HepG2 (cell line): Measurements from ENCODE around the gene MYRFL. TPM values are rescaled to one million over a fixed set of nuclear protein-coding genes. Genes with fewer than 3 reads are reported as not detected.

Experiments
- ATAC-seq: fragments of 200-7000 bp; cut with Tn5 transposase; 3 replicates; pipeline ENCODE4 v1.9.1; 2020; ENCODE audit warnings: mild to moderate bottlenecking, moderate library complexity
- BruUV-seq: library from RNA; stranded (reverse); fragments of 400-500 nt; replicated peaks from 2 replicates; lab custom pipeline; 2021; lab: Mats Ljungman, UMichigan
- CTCF ChIA-PET: fragments of 300-600 bp; formaldehyde crosslinking; extraction: SDS; loops from one replicate; lab custom pipeline; 2021; ENCODE audit warnings: low total read pairs, inconsistent platforms, low intra/inter-chr PET ratio; lab: Yijun Ruan, JAX
- POLR2A ChIA-PET: fragments of 350-600 bp; sonication (Branson Sonifier 250); formaldehyde crosslinking; loops from one replicate; lab custom pipeline; 2020; ENCODE audit warnings: antibody characterized with exemption, inconsistent platforms; lab: Yijun Ruan, JAX
- DNase-seq: peaks from one replicate; pipeline ENCODE4 v3.0.0-alpha.2; 2015; ENCODE audit warnings: low spot score
- FAIRE-seq: peaks from 3 replicates; lab custom pipeline; 2011; peaks lifted over from hg19 to GRCh38; lab: Jason Lieb, UNC
- H2AFZ ChIP-seq: one replicate; pipeline ENCODE4 v1.6.1; 2011; ENCODE audit warnings: low read length, inconsistent platforms
- H3K27ac ChIP-seq: fragments of 300-600 bp; 3 replicates; pipeline ENCODE4 v1.8.0; 2011; ENCODE audit warnings: mixed run types, mild to moderate bottlenecking, mixed read lengths, low read length, inconsistent platforms; ENCODE audit not compliant: insufficient read depth; ENCODE audit errors: extremely low read length
- H3K27me3 ChIP-seq, 2 experiments: fragments of 200-600 bp in 1 of 2; 2 replicates in 1 of 2; 3 replicates in 1 of 2; pipeline versions ENCODE4 v1.6.0 to v1.8.0; 2011; ENCODE audit warnings: low read length in 2 of 2, mild to moderate bottlenecking in 2 of 2, moderate library complexity in 2 of 2, inconsistent platforms in 1 of 2; ENCODE audit not compliant: insufficient read depth in 2 of 2, control insufficient read depth in 1 of 2
- H3K36me3 ChIP-seq, 2 experiments: fragments of 200-600 bp in 1 of 2; replicated peaks in 1 of 2; 2 replicates in 1 of 2; 3 replicates in 1 of 2; pipeline versions ENCODE4 v1.5.1 to v1.8.0; 2011; ENCODE audit warnings: low read length in 2 of 2, inconsistent platforms in 1 of 2; ENCODE audit not compliant: insufficient read depth in 2 of 2, control insufficient read depth in 1 of 2
- H3K4me1 ChIP-seq: 2 replicates; pipeline ENCODE4 v1.5.1; 2012; ENCODE audit warnings: low read length, inconsistent platforms; ENCODE audit not compliant: insufficient read depth
- H3K4me2 ChIP-seq: 2 replicates; pipeline ENCODE4 v1.6.0; 2011; ENCODE audit warnings: low read depth, low read length, inconsistent platforms
- H3K4me3 ChIP-seq, 3 experiments: fragments of 200-600 bp in 1 of 3; sonication (generic), shearing (Covaris generic) in 1 of 3; replicated peaks in 1 of 3; 2 replicates each; pipeline ENCODE4 v1.5.1; 2011 to 2016; ENCODE audit warnings: low read length in 3 of 3, inconsistent platforms in 2 of 3, low read depth in 2 of 3, mild to moderate bottlenecking in 2 of 3, control low read depth in 1 of 3, mixed read lengths in 1 of 3; ENCODE audit not compliant: insufficient read depth in 1 of 3
- H3K79me2 ChIP-seq: one replicate; pipeline ENCODE4 v1.6.1; 2011; ENCODE audit warnings: low read length, inconsistent platforms; ENCODE audit not compliant: insufficient read depth
- H3K9ac ChIP-seq: 2 replicates; pipeline ENCODE4 v1.6.0; 2011; ENCODE audit warnings: mild to moderate bottlenecking, low read depth, low read length, inconsistent platforms; ENCODE audit not compliant: insufficient read depth
- H3K9me3 ChIP-seq: 2 replicates; pipeline ENCODE4 v1.5.1; 2012; ENCODE audit warnings: mild to moderate bottlenecking, low read length
- H4K20me1 ChIP-seq: 2 replicates; pipeline ENCODE4 v1.6.0; 2011; ENCODE audit warnings: inconsistent platforms, mild to moderate bottlenecking, low read length, moderate library complexity; ENCODE audit not compliant: insufficient read depth
- EP300 ChIP-seq, 3 experiments: sonication (generic) in 1 of 3; formaldehyde crosslinking in 1 of 3; IDR thresholded peaks; 2 replicates each; pipeline versions ENCODE4 v1.5.1 to v1.6.1; 2011 to 2020; ENCODE audit warnings: low read depth in 2 of 3, low read length in 2 of 3, borderline replicate concordance in 1 of 3, improper control_type of control experiment in 1 of 3, mild to moderate bottlenecking in 1 of 3, missing genetic modification reagents in 1 of 3, moderate library complexity in 1 of 3
- FOXC1 ChIP-seq: sonication (generic); formaldehyde crosslinking; IDR thresholded peaks from 2 replicates; pipeline ENCODE4 v1.8.0; 2022; ENCODE audit warnings: mild to moderate bottlenecking, missing genetic modification reagents, borderline replicate concordance
- GLI4 ChIP-seq: sonication (generic); formaldehyde crosslinking; IDR thresholded peaks from 2 replicates; pipeline ENCODE4 v1.5.1; 2020; ENCODE audit warnings: missing genetic modification reagents, mild to moderate bottlenecking, moderate library complexity, borderline replicate concordance
- HOXA9 ChIP-seq: sonication (generic); formaldehyde crosslinking; IDR thresholded peaks from 2 replicates; pipeline ENCODE4 v1.8.1; 2022; ENCODE audit warnings: missing genetic modification reagents, mild to moderate bottlenecking, moderate library complexity, borderline replicate concordance
- NR2F1 ChIP-seq, 2 experiments: fragments of 450-650 bp in 1 of 2; formaldehyde crosslinking in 1 of 2; IDR thresholded peaks; 2 replicates each; pipeline versions ENCODE4 v1.5.0 to v1.6.1; 2016 to 2020; ENCODE audit warnings: mild to moderate bottlenecking in 1 of 2, missing compliant biosample characterization in 1 of 2, missing genetic modification reagents in 1 of 2, moderate library complexity in 1 of 2
- PAF1 ChIP-seq: IDR thresholded peaks from 2 replicates; pipeline ENCODE4 v1.6.1; 2016; ENCODE audit warnings: missing genetic modification reagents, missing compliant biosample characterization
- POLR2A ChIP-seq, 2 experiments: IDR thresholded peaks; 2 replicates each; pipeline ENCODE4 v1.6.1; 2011; ENCODE audit warnings: low read depth in 2 of 2, low read length in 2 of 2, mild to moderate bottlenecking in 1 of 2, moderate library complexity in 1 of 2; ENCODE audit not compliant: insufficient read depth in 1 of 2
- SRF ChIP-seq: IDR thresholded peaks from 2 replicates; pipeline ENCODE4 v1.6.1; 2011; ENCODE audit warnings: mild to moderate bottlenecking, low read depth, low read length, moderate library complexity
- TARDBP ChIP-seq: sonication (generic); formaldehyde crosslinking; IDR thresholded peaks from 2 replicates; pipeline ENCODE4 v1.8.0; 2022; ENCODE audit warnings: mild to moderate bottlenecking, missing genetic modification reagents
- ZBTB8A ChIP-seq: sonication (generic); formaldehyde crosslinking; IDR thresholded peaks from 2 replicates; pipeline ENCODE4 v1.4.0; 2020; ENCODE audit warnings: mild to moderate bottlenecking, low read depth, missing genetic modification reagents, borderline replicate concordance
- ZIK1 ChIP-seq: sonication (generic); formaldehyde crosslinking; IDR thresholded peaks from 2 replicates; pipeline ENCODE4 v1.5.0; 2020; ENCODE audit warnings: mild to moderate bottlenecking, low read depth, missing genetic modification reagents, borderline replicate concordance
- ZNF331 ChIP-seq: sonication (generic); formaldehyde crosslinking; IDR thresholded peaks from 2 replicates; pipeline ENCODE4 v1.4.0; 2020; ENCODE audit warnings: missing genetic modification reagents
- ZNF747 ChIP-seq: sonication (generic); formaldehyde crosslinking; IDR thresholded peaks from 2 replicates; pipeline ENCODE4 v1.8.1; 2023; ENCODE audit warnings: missing genetic modification reagents, mild to moderate bottlenecking, borderline replicate concordance
- ZNF777 ChIP-seq: sonication (generic); formaldehyde crosslinking; IDR thresholded peaks from 2 replicates; pipeline ENCODE4 v1.4.0; 2020; ENCODE audit warnings: missing genetic modification reagents
- ZNF878 ChIP-seq: sonication (generic); formaldehyde crosslinking; IDR thresholded peaks from 2 replicates; pipeline ENCODE4 v1.8.1; 2023; ENCODE audit warnings: mild to moderate bottlenecking, missing genetic modification reagents, moderate library complexity
- WGBS: methylation state at CpG from one replicate; pipeline ENCODE4 v1.1.6; 2017; ENCODE audit warnings: low lambda C conversion rate; 5-methylcytosine and 5-hydroxymethylcytosine counted together
- in situ Hi-C: cut with HindIII; loops from 2 replicates; pipeline ENCODE4 v1.10.0; 2017; ENCODE audit warnings: low pct_unique_long_range_greater_than_20kb; ENCODE audit not compliant: extremely low pct_ligation_motif_present
- intact Hi-C: fragments of 100-400 bp; cut with micrococcal nuclease; formaldehyde crosslinking; loops from one replicate; pipeline ENCODE4 v1.10.0; 2022; ENCODE audit not compliant: unreplicated experiment
- polyA plus RNA-seq, 8 experiments: library from polyadenylated mRNA; depleted of rRNA in 3 of 8; stranded (reverse) in 7 of 8; unstranded in 1 of 8; fragments of >200 nt; fragmentation: Illumina TruSeq in 4 of 8; extraction: Trizol in 4 of 8; gene quantifications; 2 replicates each; pipeline versions ENCODE4 v1.2.1 to v1.2.3, GENCODE V29; 2011 to 2016; ENCODE audit warnings: low read depth in 4 of 8, missing spikeins in 1 of 8, mixed read lengths in 1 of 8; ENCODE audit not compliant: insufficient read depth in 1 of 8
- total RNA-seq, 5 experiments: library from RNA; depleted of rRNA; stranded (reverse); fragments of >200 nt; fragmentation: Illumina TruSeq; extraction: Trizol; gene quantifications; 2 replicates each; pipeline ENCODE4 v1.2.3, GENCODE V29; 2016; ENCODE audit warnings: low read depth in 1 of 5
- TF ChIP-seq, protein P1 (sequence below): sonication (generic); formaldehyde crosslinking; conservative IDR thresholded peaks from 2 replicates; pipeline ENCODE4 v1.8.0; 2022; ENCODE audit warnings: missing genetic modification reagents
- TF ChIP-seq, protein P2 (sequence below): sonication (generic); formaldehyde crosslinking; IDR thresholded peaks from 2 replicates; pipeline ENCODE4 v1.4.0; 2020; ENCODE audit warnings: missing genetic modification reagents

Gene MYRFL
- total and polyA plus RNA-seq, 2 of the 13 experiments (the other 11 are each of a cell fraction or from before 2014, with no cell fraction given) = 0.09 to 0.11 TPM

DNA sequence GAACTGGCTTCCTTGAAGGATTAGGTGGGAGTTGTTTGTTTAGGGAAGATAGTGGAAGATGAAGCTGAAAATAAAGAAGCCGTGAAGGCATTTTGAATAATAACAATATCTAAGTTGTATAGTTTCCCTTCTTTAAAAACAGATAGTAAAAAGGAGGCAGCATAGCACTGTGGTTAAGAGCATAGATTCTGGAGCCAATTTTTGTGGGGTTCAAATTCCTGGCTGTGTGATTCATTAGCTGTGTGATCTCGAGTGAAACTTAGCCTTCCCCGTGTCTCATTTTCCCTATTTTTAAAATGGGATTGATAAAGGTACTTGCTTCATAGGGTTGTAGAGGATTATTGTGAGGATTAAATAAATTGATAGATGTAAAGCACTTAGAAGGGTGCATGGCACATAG, 104.5 kb downstream of the MYRFL start:
- no peak overlapping the region for H3K4me3 ChIP-seq
- DNase-seq (no peak), ATAC-seq (no peak), FAIRE-seq (no peak)
- no peak overlapping the region for H3K9ac ChIP-seq
- H3K79me2 ChIP-seq = no peaks in the 10 kb centered on the region
- TF ChIP-seq TARDBP (CRISPR knock-in tag) = no peak
- no peak for TF ChIP-seq SRF
- TF ChIP-seq, protein P1, sequence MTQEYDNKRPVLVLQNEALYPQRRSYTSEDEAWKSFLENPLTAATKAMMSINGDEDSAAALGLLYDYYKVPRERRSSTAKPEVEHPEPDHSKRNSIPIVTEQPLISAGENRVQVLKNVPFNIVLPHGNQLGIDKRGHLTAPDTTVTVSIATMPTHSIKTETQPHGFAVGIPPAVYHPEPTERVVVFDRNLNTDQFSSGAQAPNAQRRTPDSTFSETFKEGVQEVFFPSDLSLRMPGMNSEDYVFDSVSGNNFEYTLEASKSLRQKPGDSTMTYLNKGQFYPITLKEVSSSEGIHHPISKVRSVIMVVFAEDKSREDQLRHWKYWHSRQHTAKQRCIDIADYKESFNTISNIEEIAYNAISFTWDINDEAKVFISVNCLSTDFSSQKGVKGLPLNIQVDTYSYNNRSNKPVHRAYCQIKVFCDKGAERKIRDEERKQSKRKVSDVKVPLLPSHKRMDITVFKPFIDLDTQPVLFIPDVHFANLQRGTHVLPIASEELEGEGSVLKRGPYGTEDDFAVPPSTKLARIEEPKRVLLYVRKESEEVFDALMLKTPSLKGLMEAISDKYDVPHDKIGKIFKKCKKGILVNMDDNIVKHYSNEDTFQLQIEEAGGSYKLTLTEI (CRISPR knock-in tag) = no peak
- TF ChIP-seq ZBTB8A (CRISPR knock-in tag) = no peak
- H3K4me1 ChIP-seq = peaks cover 10% of the 10 kb centered on the region
- ChIA-PET CTCF (no interaction called here), POLR2A (no interaction called here)
- WGBS = 4% methylated on average over 3 of the region's 3 CpGs
- intact Hi-C loops (no loop called here), in situ Hi-C loops (no loop called here)
- BruUV-seq = no TSS peak
- no peaks in the 10 kb centered on the region for H3K9me3 ChIP-seq
- H2AFZ ChIP-seq = no peak overlapping the region
- H4K20me1 ChIP-seq = no peaks in the 10 kb centered on the region
- no peaks in the 10 kb centered on the region for H3K36me3 ChIP-seq
- no peak overlapping the region for H3K4me2 ChIP-seq
- H3K27me3 ChIP-seq = peaks cover 0 to 16% of the 10 kb centered on the region in 2 experiments; a peak in 3 of 5 replicates
- no peak overlapping the region for H3K27ac ChIP-seq

DNA sequence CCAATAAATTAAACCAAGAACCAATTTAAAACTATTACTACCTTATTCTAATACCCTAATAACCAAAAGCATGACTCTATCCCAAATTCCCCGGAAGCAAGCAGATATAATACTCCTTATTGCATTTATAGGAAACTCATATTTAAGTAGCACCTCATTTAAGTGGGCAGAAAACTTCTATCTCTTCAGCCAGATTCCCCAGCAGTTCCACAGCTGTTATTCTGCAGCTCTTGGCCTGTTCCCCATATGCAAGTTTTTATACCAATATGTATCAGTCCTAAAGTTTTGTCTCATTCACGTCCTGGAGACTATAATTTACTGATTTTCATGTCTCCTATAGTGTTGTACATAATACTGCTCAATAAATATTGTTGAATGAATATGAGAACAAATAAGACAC, 106.5 kb downstream of the MYRFL start:
- peaks cover 0 to 16% of the 10 kb centered on the region in 2 experiments; a peak in 4 of 5 replicates for H3K27me3 ChIP-seq
- no TSS peak for BruUV-seq
- no peaks in the 10 kb centered on the region for H3K4me1 ChIP-seq
- 3% methylated on average over 2 of the region's 2 CpGs for WGBS
- intact Hi-C loops (no loop called here), in situ Hi-C loops (no loop called here)
- no peak overlapping the region for H3K4me3 ChIP-seq
- FAIRE-seq (no peak), DNase-seq (no peak), ATAC-seq (no peak)
- no peak overlapping the region for H3K27ac ChIP-seq
- H3K9me3 ChIP-seq = no peaks in the 10 kb centered on the region
- no peaks in the 10 kb centered on the region for H3K36me3 ChIP-seq
- CTCF ChIA-PET = no interaction called here
- no peak overlapping the region for H2AFZ ChIP-seq
- no peak overlapping the region for H3K4me2 ChIP-seq
- POLR2A ChIA-PET = no interaction called here
- H3K79me2 ChIP-seq = no peaks in the 10 kb centered on the region
- no peak overlapping the region for H3K9ac ChIP-seq
- H4K20me1 ChIP-seq = no peaks in the 10 kb centered on the region
- no peak for TF ChIP-seq HOXA9 (CRISPR knock-in tag)
- no peak for TF ChIP-seq GLI4 (CRISPR knock-in tag)
- no peak for TF ChIP-seq EP300 (IDR thresholded peaks at IDR 0.05; ENCODE audit: low read depth in 2 of 2, low read length in 2 of 2)
- TF ChIP-seq EP300 (CRISPR knock-in tag; IDR thresholded peaks at IDR 0.05; ENCODE audit: borderline replicate concordance) = no peak
- TF ChIP-seq, protein P2, sequence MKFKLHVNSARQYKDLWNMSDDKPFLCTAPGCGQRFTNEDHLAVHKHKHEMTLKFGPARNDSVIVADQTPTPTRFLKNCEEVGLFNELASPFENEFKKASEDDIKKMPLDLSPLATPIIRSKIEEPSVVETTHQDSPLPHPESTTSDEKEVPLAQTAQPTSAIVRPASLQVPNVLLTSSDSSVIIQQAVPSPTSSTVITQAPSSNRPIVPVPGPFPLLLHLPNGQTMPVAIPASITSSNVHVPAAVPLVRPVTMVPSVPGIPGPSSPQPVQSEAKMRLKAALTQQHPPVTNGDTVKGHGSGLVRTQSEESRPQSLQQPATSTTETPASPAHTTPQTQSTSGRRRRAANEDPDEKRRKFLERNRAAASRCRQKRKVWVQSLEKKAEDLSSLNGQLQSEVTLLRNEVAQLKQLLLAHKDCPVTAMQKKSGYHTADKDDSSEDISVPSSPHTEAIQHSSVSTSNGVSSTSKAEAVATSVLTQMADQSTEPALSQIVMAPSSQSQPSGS (CRISPR knock-in tag) = no peak
- no peak for TF ChIP-seq ZNF331
- no peak for TF ChIP-seq FOXC1 (CRISPR knock-in tag)
- TF ChIP-seq ZNF747 (CRISPR knock-in tag) = no peak
- no peak for TF ChIP-seq NR2F1 (CRISPR knock-in tag; IDR thresholded peaks at IDR 0.05)
- no peak for TF ChIP-seq POLR2A (IDR thresholded peaks at IDR 0.05; ENCODE audit: insufficient read depth in 1 of 2, low read depth in 2 of 2, low read length in 2 of 2)
- no peak for TF ChIP-seq ZNF878 (CRISPR knock-in tag)
- TF ChIP-seq ZIK1 (CRISPR knock-in tag) = no peak
- no peak for TF ChIP-seq PAF1 (CRISPR knock-in tag)
- no peak for TF ChIP-seq ZNF777 (CRISPR knock-in tag)
